SU-DHL-6 (cell line): ENCODE results near the gene ROBO2.

Experiments
- CTCF ChIP-seq: fragments of 200-600 bp; sonication (generic); IDR thresholded peaks from one replicate; pipeline ENCODE4 v1.5.1; 2017; ENCODE audit warnings: antibody characterized with exemption, mild to moderate bottlenecking, low read length, moderate library complexity; ENCODE audit not compliant: insufficient read depth, poor library complexity, severe bottlenecking
- EZH2phosphoT487 ChIP-seq: fragments of 200-600 bp; sonication (generic), shearing (Covaris generic); conservative IDR thresholded peaks from 2 replicates; pipeline ENCODE4 v1.6.1; 2018; ENCODE audit warnings: mild to moderate bottlenecking, antibody characterized with exemption, low read length, moderate library complexity, mixed read lengths

GRCh38 chr3:77147836-77148578, 108.1 kb downstream of the ROBO2 start:
- TF ChIP-seq CTCF (no peak), EZH2phosphoT487 (no peak)
